GF-D8 (cell line): ENCODE data around the gene PRDM4.
"Not testable (repeated sequence)": the region's sequence is repeated elsewhere in the genome, so short reads cannot be mapped to it uniquely, and the experiment has no call there.

Source experiments
- DNase-seq: peaks from one replicate; lab custom pipeline; 2025; lab: John Stamatoyannopoulos, UW

The PRDM4 gene

GRCh38 chr12:107767466-107767865 is 6.5 kb upstream of the PRDM4 start:
- no peak for DNase-seq

DNA sequence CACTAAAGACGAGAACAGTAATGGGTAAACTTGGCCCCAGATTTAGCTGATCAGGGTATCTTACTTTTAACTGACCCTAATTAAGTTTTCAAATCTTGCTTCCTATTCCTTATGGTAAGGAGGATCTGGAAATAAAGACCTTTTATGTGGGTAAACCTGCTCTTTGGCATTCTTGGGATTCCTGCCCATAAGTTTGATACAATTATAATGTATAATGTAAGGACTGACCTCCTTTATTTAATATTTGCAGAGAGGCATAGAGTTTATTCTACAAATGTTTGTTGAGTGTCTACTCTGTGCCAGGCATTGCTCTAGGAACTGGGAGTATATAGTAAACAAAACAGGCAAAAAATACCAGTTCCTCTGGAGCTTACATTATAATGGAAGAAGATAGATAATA is 4.4 kb upstream of the PRDM4 start:
- DNase-seq: no peak

GRCh38 chr12:107764626-107765025 is 3.7 kb upstream of the PRDM4 start:
- no peak for DNase-seq

- no peak for DNase-seq
These were observed 1.9 kb upstream of the PRDM4 start for GRCh38 chr12:107762874-107763273.

- DNase-seq: no peak
These were observed 566 bp upstream of the PRDM4 start for GRCh38 chr12:107761502-107761904.

DNA sequence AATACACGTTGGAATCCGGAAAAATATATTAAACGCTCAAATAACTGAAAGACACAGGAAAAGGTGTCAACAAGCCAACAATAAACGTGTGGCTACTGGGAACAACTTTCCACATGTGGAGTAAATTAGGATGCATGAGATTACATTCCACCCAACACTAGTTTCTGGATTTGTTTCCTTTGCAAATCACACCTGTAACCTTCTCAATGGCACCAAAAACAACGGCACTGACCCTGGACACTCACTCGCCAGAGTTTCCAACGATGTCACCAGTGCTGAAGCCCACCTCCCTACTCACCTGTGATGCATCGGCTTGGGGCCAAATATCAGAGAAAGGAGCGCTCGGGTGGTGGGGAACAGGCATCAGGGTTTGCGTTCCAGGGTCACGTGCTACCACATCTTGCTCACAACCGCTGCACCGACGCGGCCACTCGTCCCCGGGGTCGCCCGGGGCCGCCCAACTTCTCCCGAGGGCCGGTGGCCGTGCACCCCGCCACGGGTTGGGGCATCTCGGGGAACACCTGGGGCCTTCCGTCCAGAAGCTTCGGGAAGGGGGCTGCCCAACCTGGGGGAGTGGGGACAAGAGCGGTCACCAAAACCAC is 629 bp downstream of the PRDM4 start:
- no peak for DNase-seq

DNA sequence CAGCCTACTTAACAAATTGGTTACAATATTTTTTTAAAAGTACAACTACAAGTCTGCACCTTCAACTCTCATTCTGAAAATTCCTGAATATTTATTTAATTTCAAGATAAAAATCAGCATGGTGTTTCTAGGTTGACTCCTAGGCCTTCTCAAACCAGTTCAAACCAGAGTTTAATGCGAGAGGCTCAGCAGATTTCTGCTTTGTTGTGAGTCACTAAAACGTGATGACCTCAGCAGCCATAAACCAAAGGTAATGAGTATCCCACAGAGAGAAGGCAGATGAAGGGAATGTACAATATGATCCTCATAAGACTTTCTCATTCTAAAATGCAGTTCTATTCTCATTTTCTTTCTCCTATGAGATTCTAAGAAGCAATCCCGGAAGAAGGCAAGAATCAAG is 1.5 kb downstream of the PRDM4 start:
- DNase-seq: no peak

DNA sequence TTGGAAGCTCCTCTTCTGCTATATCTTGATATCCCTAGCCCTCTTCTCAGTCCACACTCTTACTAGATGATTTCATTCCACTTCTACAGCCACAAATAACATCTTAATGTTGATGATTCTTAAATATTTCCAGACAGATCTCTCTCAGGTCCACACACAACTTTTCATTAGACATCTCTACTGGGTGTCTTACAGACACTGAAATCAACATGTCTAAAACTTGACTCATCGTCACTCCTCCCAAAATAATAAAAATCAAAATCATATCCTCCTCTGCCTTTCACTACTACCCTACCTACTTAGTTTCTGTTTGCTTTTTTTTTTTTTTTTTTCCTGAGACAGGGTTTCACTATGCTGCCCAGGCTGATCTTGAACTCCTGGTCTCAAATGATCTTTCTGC is 11.9 kb downstream of the PRDM4 start:
- DNase-seq: no peak

GRCh38 chr12:107748472-107748871 is 12.5 kb downstream of the PRDM4 start:
- no peak for DNase-seq

DNA sequence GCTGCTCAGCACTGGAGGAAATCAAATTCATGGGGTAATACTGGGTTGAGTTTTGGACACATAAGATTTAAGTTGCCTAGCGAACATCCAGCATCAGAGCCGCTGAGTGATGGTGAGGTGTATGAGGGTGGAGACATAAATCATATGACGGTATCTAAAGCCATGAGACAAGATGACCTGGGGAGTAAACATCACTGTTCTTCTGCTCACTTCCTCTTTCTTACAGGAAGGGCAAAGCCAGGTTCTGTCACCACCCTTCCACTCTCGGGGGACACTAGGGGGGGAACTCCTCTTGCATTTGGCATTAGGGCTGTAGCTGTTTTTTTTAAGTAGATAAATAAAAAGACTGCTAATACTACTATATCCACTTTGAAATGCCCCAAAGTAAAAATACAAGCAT is 24.0 kb downstream of the PRDM4 start:
- no peak for DNase-seq

DNA sequence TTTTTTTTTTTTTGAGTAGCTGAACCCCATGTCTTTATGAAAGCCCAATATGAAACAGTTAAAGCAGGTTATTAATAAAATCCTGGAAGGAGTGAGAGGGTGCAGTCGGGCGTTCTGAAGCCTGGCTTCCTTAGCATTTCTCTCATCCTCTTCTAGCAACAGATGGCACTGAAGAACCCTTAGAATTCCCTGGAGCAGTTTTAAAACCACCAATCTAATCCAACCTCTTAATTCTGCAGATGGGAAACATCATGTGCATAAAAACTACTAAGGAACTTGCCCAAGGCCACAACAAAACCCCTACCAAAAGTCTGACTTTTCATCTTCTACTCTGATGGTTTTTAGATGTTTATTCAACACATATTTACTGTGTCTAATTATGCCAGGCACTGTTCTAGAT is 25.2 kb downstream of the PRDM4 start:
- DNase-seq: no peak

DNA sequence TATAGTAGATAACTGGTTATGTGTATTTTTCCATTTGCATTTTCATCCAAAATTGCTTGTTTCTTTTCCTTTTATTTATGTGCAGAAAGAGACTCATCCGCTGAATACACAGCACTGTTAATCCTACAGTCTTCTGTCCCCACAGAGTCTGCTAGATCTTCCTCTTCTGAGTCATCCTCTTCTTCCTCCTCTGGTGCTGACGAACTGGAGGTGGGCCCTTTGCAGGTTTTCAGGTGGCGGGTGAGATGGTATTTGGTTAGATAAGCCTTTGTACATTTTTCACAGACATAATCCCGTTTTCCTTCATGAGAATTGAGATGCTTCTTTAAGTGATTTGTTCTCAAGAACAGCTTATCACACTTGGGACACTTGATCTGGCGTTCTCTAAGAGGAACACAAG is 26.8 kb downstream of the PRDM4 start:
- DNase-seq: no peak

DNA sequence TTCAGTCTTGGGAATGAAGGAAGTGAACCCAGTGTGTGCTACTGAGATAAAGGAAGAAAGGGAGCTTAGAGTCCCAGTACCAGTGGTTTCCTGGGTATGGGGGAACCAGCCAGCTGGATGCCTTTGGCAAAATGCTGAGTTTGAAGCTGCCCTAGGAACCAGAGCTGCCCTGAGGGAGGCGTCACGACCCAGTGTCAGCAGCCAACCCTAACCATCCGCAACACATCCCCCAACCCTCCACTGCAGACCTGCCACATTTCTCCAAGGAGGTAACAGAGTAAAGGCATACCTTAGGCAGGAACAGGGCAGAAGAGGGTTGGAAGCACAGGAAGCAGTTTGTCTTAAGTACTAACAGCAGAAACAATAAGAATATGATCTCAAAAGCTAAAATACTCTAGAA is 28.6 kb downstream of the PRDM4 start:
- DNase-seq: no peak

DNA sequence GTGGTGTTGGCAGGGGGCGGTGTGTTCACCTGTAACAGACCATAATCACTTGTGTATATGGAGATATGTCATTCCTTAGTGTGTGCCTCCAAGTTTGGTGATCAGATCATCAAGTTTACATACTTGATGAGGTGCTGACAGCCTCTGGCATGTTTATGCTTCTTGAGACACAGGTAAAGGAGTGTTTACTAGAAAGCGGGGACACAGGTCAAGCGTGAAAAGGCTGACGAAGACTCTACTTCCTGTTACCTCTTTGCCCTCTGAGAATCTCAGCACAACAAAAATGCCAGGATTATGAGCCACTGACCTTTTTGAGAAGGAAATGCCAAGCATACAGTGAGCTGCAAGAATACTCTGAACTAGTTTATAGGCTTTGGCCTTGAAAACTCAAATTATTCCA is 29.6 kb downstream of the PRDM4 start:
- DNase-seq: no peak

DNA sequence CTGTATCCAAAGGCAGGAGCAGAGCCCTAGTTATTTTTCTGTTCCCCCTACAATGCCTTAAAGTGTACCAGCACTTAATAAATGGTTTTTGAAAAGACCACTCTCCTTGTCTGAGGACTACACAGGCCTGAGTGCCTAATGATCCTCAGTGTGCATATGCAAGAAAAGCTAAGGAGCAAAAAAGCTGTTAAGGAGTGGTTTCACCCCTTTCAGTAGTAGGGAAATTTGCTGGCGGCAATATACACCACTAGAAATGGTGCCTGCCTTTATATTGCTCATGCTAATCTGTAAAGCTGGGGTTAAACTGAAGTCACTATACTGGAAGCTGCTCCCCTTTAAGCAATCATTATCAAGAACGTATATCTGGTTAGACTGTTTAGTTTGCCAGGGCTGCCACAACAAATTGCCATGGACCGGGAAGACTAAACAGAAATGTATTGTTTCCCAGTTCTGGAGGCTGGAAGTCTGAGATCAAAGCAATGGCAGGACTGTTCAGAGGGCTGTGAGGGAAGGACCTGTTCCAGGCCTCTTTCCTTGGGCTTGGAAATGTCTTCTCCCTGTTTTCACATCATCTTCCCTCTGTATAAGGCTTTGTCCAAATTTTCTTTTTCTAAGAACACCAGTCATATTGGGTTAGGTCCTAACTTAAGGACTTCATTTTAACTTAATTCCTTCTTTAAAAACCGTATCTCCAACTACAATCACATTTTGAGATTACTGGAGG is 30.2 kb downstream of the PRDM4 start:
- DNase-seq: no peak

GRCh38 chr12:107727742-107728141 is 33.2 kb downstream of the PRDM4 start:
- not testable (repeated sequence) for DNase-seq

- not testable (repeated sequence) for DNase-seq
These were observed 33.6 kb downstream of the PRDM4 start for GRCh38 chr12:107727327-107727726.

DNA sequence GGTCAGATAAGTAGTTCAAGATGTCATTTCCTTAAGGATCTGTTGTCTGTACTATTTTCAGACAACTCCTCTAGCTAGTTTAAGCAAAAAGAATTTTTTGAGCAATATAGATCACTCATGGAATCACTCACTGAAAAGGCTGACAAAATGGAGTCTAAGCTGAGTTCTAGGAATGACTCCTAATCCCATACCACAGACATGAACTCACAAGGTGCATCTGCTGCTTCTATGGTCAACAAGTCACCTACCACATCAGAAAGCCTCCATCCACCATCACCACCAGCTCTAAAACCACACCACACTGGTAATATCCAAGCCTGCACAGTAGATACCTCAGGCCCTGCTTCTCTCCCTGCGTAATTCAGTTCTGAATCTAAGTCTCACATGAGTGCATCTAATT is 42.3 kb downstream of the PRDM4 start:
- DNase-seq: no peak

GRCh38 chr12:107715780-107716179 is 45.2 kb downstream of the PRDM4 start:
- no peak for DNase-seq

DNA sequence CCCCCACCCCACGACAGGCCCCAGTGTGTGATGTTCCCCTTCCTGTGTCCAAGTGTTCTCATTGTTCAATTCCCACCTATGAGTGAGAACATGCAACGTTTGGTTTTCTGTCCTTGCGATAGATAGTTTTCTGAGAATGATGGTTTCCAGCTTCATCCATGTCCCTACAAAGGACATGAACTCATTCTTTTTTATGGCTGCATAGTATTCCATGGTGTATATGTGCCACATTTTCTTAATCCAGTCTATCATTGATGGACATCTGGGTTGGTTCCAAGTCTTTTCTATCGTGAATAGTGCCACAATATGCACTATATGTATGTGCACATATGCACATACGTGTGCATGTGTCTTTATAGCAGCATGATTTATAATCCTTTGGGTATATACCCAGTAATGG is 55.4 kb downstream of the PRDM4 start:
- DNase-seq: not testable (repeated sequence)

DNA sequence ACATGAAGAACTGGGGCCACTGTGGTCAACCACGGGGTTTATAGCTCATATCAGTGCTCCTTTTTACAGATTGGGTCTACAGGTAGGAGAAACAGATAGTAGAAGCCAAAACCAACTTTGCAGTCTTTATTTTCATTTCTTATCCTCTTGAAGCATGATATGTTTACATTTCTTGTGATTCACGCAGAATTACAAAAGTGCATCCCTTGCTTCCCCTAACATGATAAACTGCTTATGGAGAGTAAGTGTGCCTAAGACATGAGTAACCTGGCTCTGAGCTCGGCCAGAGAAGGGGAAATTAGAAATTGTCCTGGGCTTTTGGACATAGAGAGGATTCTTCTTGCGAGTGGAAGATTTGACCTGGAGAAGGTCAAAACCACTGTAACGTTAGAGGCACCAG is 56.9 kb downstream of the PRDM4 start:
- DNase-seq: no peak

DNA sequence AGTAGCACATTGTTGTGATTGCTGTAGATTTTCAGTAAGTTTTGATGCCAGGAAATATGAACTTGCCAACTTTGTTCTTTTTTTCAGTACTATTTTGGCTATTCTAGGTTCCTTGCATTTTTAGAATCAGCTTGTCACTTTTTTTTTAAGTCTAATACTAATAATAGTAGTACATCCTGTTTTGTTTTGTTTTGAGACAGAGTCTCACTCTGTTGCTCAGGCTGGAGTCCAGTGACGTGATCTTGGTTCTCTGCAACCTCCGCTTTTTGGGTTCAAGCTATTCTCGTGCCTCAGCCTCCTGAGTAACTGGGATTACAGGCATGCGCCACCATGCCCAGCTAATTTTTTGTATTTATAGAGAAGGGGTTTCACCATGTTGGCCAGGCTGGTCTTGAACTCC is 58.8 kb downstream of the PRDM4 start:
- no peak for DNase-seq

- DNase-seq: not testable (repeated sequence)
These were observed 65.2 kb downstream of the PRDM4 start for GRCh38 chr12:107695772-107696171.
